UCSD-AML1 (cell line): ENCODE results near the gene LHX3.

ENCODE experiments used
- DNase-seq: peaks from one replicate; lab custom pipeline; 2025; ENCODE audit not compliant: unreplicated experiment; lab: John Stamatoyannopoulos, UW

Gene LHX3

GRCh38 chr9:136228107-136228875 lies 23.4 kb upstream of the LHX3 start:
- DNase-seq, result no peak

DNA sequence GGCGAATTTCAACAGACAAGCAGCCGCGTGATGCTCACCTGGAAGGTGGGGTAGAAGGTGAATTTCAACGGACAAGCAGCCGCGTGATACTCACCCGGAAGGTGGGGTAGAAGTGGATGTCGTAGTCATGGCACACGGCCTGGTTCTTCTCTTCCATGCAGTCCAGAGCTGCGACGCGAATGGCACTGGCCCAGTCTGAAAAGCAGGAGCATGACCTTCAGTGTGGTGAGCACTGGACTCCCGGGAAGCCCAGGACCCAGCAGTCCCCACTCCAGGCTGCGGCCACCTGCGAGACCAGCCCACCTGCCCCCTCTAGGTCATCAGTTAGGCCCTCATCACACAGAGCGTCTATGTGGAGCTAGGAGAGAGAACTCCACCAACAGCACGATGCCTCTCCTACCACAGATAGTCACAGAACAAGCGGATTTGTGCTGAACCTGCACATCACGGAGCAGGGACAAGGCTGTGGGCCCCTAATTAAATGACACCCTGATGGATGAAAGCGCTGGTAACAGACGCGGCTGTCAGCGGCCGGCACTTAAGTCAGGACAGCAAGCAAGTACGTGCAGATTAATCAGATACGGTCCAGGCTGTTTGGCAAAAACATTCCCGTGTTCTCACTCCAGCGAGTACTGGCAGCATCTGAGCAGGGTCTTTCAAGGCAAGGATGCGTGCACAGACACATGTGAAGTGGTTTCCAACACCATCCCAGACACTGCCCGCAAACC lies 21.9 kb upstream of the LHX3 start:
- no peak for DNase-seq

DNA sequence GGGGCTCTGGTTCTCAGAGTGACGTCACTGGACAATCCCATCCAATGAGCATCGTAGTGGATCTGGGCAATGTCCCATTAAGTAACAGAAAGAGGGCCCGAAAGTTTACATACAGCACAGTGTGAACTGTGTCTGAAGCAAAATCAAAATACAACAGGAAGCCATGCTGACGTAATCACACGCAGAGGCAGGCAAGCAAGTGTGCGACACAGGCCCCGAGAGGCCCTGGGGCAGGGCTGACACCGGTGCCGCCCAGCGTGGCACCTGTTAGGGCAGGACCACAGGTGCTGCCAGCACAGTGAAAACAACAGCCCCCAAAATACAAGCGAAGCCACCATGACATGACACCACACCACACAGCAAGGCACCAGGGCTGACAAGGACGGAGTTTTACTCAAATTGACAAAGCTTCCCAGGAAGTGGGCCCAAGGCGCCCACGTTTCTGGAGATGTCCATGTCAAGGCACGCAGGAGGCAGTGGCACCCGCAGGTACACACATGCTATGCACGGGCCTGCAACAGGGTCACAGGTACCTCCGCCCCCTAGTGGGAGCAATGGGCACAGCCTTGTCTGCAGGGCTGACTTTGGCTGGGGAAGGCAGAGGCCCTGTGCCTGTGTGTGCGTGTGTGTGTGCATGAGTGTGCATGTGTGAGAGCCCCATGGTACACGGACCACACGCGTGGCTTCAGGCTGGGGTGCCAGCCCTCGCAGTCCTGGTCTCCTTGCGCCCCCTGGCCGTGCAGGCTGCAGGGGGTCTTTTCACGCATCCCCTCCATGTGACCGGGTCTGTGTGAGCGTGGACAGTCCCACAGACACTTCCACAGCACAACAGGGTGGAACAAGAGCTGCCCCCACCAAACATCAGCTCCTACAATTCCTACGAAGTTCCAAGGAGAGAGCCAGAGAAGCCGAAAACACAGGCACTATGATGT lies 21.1 kb upstream of the LHX3 start:
- peak; percentile 57 for DNase-seq

DNA sequence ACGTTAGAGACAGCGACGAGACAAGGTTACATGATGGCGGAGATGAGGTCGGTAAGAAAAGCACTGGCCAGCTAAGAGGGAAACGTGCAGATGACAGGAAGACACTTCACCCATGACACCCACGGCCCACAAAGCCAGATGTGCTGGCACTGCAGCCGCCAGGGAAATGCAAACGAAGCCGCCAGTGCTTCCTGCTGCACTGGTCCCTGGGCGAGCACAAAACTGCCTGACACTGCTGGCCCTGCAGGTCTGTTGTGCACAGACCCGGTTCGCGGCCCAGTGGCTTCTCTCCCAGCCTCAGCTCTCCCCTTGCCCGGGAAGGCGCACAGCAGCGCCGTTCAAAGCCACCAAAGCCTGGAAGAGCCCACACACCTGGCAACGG lies 20.4 kb upstream of the LHX3 start:
- DNase-seq, result no peak

DNA sequence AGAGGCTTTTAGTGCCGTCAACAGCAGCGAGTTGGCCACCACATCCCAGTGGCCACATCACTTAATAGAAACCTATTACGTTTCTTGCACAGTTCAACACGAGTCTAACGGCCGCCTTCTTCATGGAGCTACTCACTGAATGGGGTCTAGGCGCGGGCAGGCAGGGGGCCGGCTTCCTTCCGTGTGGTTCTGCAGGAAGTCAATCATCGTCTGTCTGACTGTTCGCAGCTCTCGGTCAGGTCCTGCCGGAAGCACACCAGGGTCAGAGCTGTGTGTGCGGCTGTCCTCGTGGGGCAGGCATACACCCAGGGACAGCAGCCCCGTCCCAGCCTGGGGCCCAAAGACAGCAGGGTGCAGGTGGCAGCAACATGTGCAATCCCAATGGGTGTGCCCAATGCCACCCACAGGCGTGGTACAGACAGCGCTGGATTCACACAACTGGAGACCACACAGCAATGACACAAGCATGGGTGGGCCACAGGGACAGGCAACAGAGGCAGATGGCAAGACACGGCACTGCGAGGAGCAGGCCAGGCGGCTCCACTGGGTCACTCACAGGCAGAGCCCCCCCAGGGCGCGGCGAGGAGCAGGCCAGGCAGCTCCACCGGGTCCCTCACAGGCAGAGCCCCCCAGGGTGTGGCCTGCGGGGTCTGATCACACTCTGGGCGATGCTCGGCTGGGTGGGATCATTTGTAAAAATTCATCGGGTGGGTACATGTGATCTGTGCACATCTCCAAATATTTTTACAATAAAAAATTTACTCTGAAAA lies 19.1 kb upstream of the LHX3 start:
- DNase-seq, result no peak

GRCh38 chr9:136222906-136223285 lies 18.0 kb upstream of the LHX3 start:
- no peak for DNase-seq

GRCh38 chr9:136222166-136222905 lies 17.4 kb upstream of the LHX3 start:
- DNase-seq, result no peak

GRCh38 chr9:136220017-136220729 lies 15.2 kb upstream of the LHX3 start:
- no peak for DNase-seq

DNA sequence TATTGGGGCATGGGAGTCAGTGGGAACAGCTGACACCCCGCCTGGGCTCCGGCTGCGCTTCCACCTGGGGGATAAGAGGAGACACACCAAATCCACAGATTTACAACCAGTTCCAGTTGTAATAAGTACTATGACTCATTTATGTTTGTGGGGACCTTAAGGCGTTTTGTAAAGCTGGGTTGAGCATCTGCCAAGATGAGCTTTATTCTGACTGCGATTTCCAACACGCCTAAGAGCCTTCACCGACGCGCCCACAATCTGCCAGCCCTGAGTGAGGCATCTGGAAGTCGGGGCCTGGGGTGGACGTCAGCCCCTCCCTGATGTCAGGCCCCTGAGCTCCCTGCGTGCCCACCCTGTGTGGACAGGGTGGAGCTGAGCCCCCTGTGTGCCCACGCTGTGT lies 14.3 kb upstream of the LHX3 start:
- no peak for DNase-seq

- no peak for DNase-seq
Measured at GRCh38 chr9:136218673-136219072, 13.7 kb upstream of the LHX3 start.

DNA sequence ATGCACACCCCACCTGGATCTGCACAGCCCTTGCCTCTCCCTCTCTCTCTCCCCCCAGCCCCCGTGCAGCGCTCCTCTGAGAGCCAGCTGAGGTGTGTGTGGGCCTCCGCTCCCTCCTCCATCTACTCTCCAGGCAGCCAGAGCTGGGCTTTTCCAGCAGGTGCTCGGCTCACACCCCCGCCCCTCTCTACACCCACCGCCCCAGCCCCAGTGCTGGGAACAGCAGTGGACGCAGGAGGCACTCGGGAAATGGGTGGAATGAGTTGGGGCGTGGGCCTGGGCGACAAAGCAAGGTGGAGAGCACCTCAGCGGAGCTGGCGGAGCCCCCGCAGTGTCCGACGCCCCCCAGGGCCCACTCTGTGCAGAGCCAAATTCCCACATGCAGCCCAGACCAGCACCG lies 13.3 kb upstream of the LHX3 start:
- DNase-seq, result no peak

- no peak for DNase-seq
Measured at GRCh38 chr9:136216541-136217244, 11.8 kb upstream of the LHX3 start.

- no peak for DNase-seq
Measured at GRCh38 chr9:136213733-136214132, 8.8 kb upstream of the LHX3 start.

DNA sequence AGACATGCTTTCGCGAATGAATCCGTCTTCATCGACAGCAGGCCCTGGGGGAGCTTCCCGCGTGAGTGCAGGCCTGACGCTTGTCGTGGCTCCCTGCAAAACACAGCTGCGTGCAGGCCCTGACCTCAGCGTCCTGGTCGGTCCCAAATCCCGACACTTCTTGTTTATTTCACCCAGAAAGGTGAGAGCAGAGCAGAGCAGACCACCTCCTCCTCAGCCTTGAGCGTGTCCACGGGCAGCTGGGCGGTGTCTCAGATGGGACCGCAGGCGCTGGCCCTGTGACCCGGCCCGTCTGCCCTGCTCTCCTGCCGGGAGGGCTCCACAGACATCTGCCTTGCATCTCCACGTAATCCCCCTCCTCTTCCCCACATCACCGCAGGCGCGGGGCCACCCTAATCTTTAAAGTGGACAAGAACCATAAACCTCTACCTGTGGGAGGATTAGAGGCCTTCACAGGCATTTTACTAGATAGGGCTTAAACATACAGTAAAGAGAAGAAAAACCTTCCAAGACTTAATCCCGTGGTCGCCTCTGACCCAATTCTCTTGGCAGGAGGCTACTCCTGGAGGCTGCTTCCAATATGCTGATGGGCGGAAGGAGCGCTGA lies 7.5 kb upstream of the LHX3 start:
- DNase-seq, result no peak

DNA sequence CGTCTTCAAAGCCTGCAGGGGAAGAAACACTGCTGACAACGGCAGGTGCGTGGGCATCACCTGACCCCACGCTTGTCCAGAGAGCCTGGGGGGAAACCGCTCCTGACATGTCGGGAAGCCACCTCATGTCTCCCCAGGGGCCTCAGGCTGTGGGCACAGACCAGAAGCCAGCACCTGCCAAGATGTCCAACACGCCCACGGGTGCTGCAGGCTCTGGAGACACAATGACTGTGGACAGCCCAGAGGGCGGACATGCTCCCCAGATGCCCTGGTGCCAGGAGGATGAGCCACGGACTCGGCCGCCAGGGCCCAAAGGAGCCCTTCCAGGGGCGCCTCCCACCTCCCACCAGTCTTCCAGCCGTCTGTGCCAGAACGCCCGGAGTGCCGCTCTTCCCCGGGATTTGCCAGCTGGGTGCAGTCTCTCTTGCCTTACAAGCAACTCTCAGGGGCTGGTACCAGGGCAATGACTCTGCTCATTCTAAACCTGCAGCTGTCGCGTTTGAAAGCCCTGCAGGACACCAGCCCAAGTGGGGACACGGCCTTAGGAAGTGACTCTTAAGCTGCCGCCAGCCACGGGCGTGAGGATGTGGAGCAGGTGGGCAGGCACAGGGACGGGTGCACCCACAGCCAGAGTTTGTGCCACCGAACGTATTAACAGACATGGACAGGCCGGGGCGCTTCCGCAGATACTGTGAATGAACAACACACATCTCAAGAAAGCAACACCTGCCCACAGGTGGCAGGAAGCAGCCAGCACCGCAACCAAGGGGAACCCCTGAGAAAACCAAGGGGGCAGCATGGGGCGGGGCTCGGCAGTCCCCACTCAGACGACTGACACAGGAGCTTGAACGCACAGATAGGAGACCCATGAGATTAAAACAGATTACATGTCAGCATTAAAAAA lies 6.8 kb upstream of the LHX3 start:
- no peak for DNase-seq

- no peak for DNase-seq
Measured at GRCh38 chr9:136211006-136211405, 6.1 kb upstream of the LHX3 start.

DNA sequence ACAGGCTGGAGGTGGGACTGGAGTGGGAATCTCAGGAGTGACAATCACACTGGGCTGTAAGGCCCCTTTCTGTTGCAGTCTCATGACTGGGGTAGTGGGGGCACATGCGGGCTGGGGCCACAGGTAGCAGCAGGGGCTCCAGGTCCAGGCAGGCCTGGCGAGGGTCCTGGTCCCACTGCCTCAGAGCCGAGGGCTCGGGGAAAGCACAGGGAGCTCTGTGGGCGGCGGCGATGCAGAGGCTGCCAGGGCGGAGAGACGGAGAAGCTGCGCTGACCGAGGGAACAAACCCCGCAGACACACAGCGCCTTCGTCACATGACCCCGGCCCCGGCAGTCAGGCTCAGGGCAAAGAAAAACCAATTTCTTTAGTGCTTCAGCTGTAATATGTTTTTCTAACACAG lies 5.3 kb upstream of the LHX3 start:
- DNase-seq, result no peak

DNA sequence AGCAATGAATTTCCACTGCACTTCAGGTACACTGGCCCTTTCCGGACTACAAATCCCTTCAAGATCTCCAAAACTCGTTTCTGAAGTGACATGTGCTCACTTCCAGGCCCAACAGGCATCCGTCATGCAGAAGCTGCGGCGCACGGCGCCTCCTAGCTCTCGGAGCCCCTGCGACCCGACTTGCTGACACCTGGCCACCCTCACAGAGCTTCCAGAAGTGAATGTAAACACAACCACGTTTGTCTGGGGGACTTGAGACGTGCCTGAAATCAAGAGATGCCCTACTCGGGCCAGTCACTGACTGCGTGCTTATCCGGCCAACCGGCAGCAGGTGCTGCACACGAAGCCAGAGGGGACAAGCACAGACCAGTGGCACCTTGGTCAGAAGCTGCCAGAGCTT lies 4.9 kb upstream of the LHX3 start:
- no peak for DNase-seq
